DMS153 (cell line): ENCODE measurements around the gene PITPNM2.
"Not testable (repeated sequence)": the region's sequence is repeated elsewhere in the genome, so short reads cannot be mapped to it uniquely, and the experiment has no call there.

Source experiments
- DNase-seq: peaks from one replicate; lab custom pipeline; 2025; lab: John Stamatoyannopoulos, UW

Gene PITPNM2

GRCh38 chr12:123120452-123121166 lies 30.3 kb downstream of the PITPNM2 start:
- DNase-seq = peak; percentile 88

- DNase-seq = no peak
Observed at GRCh38 chr12:123119808-123120207, 31.1 kb downstream of the PITPNM2 start.

GRCh38 chr12:123118497-123118896 lies 32.4 kb downstream of the PITPNM2 start:
- DNase-seq = peak; percentile 61

- no peak for DNase-seq
Observed at GRCh38 chr12:123115409-123116121, 35.3 kb downstream of the PITPNM2 start.

- DNase-seq = no peak
Observed at GRCh38 chr12:123114304-123115083, 36.4 kb downstream of the PITPNM2 start.

- DNase-seq = no peak
Observed at GRCh38 chr12:123113026-123113425, 37.9 kb downstream of the PITPNM2 start.

GRCh38 chr12:123111498-123112165 lies 39.3 kb downstream of the PITPNM2 start:
- DNase-seq = no peak

- DNase-seq = no peak
Observed at GRCh38 chr12:123109319-123109772, 41.5 kb downstream of the PITPNM2 start.

- DNase-seq = no peak
Observed at GRCh38 chr12:123108682-123109066, 42.2 kb downstream of the PITPNM2 start.

- DNase-seq = no peak
Observed at GRCh38 chr12:123107926-123108681, 42.8 kb downstream of the PITPNM2 start.

GRCh38 chr12:123106640-123107359 lies 44.1 kb downstream of the PITPNM2 start:
- DNase-seq = no peak

GRCh38 chr12:123105211-123105826 lies 45.6 kb downstream of the PITPNM2 start:
- no peak for DNase-seq

GRCh38 chr12:123104809-123105208 lies 46.1 kb downstream of the PITPNM2 start:
- no peak for DNase-seq

GRCh38 chr12:123104094-123104493 lies 46.8 kb downstream of the PITPNM2 start:
- DNase-seq = not testable (repeated sequence)

- DNase-seq = no peak
Observed at GRCh38 chr12:123102781-123103503, 47.9 kb downstream of the PITPNM2 start.

- no peak for DNase-seq
Observed at GRCh38 chr12:123102366-123102765, 48.5 kb downstream of the PITPNM2 start.

GRCh38 chr12:123101526-123101925 lies 49.4 kb downstream of the PITPNM2 start:
- DNase-seq = no peak
